ENCODE measurements around the gene SLC25A23. TPM values are rescaled to one million over a fixed set of nuclear protein-coding genes. Genes with fewer than 3 reads are reported as not detected.
A peak's percentile ranks its signal among the peaks of the same experiment; 100 is the strongest.

SLC25A23 gene
- total and polyA plus RNA-seq, 10 of the 15 experiments (the other 5 are each of a cell fraction or from before 2014, with no cell fraction given) = 10.2 to 85.8 (median 50.0) TPM

DNA sequence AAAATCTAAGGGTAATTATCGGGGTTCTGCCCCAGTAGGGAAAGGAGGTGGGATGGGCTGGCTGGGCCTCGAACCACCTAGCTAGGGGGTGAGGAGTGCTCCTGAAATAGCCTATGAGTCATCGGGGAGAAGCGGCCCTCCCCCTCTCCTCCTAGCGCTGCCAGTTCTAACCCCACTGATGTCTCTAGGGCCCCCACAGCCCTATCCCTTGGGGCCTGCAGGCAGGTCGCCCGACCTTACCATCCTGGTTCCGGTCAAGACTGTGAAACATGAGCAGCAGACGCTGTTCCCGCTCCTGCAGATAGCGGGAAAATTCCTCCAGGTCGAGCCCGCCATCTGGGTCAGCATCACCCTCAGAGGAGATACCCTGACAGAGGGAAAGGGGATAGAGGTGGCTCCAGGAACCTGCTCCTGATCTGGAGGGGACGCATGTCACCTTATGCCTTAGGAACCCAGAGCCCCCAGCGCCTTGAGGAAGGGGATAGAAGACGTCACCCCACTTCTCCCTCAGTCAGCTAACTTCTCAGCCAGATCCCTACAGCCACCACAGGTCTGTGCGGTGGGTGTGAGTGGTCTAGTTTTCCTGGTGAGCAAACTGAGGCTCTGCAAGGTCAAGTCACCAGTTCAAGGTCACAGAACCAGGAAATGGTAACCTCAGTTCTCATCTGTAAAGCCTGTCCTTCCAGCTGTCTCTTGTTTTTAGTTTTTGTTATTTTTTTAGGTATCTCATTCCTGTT is 1.5 kb downstream of the SLC25A23 start (continued):
- peak; percentile 68; the same call in 1 of the 2 replicates for TF ChIP-seq RB1 (IDR thresholded peaks at IDR 0.05; ENCODE audit: borderline replicate concordance)

DNA sequence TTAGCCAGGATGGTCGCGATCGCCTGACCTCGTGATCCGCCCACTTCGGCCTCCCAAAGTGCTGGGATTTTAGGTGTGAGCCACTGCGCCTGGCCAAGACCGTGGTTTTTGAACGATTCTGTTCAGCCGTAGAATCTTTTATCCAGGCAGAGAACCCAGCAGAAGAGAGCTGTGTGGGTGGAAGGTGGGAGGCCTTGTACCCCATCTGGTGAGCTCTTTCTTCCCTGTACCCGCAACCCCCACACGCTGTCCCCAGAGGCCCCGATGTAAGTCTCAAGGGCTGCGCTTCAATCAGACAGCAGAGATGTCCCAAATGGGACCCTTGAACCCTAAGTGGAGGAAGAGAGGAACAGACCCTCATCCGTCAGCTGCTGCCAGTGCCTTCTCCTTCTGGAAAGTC is 3.7 kb downstream of the SLC25A23 start:
- in situ Hi-C loops (cut with MboI) = no loop called here
- Histone ChIP-seq H3K4me1 (ENCODE audit: control insufficient read depth, insufficient read depth, low read length) (peaks cover 10% of the 10 kb centered on the region), H3K4me3 (no peak overlapping the region), H3K36me3 (ENCODE audit: control insufficient read depth in 2 of 2, insufficient read depth in 2 of 2, low read length in 1 of 2) (peaks cover 10 to 27% of the 10 kb centered on the region in 2 experiments; a peak in 3 of 4 replicates), H3K4me2 (ENCODE audit: control insufficient read depth, insufficient read depth) (no peak overlapping the region), H3K27me3 (replicated peaks in 1 of 2; ENCODE audit: control insufficient read depth in 2 of 2, insufficient read depth in 2 of 2, low read length in 1 of 2) (no peaks in the 10 kb centered on the region), H3K9ac (ENCODE audit: control insufficient read depth, insufficient read depth, low read length) (no peak overlapping the region), H3K9me3 (replicated peaks; ENCODE audit: control insufficient read depth, insufficient read depth, low read length) (peaks cover 17% of the 10 kb centered on the region; the same call in 2 of the 3 replicates), H3K79me2 (ENCODE audit: control insufficient read depth, insufficient read depth, low read length) (peaks cover 18% of the 10 kb centered on the region), H4K20me1 (ENCODE audit: control insufficient read depth, insufficient read depth) (no peaks in the 10 kb centered on the region), H3K27ac (ENCODE audit: control insufficient read depth, insufficient read depth) (no peak overlapping the region), H2AFZ (ENCODE audit: control insufficient read depth, low read depth, low read length) (no peak overlapping the region)
- no peak for ATAC-seq
- no TSS peak for BruUV-seq (replicated peaks)
- no peak for FAIRE-seq
- SMC1A ChIA-PET (ENCODE audit: uncharacterized antibody, unreplicated experiment) = no interaction called here
- RAD21 ChIA-PET (ENCODE audit: unreplicated experiment) = no interaction called here
- 96% methylated on average over 15 of the region's 15 CpGs for WGBS (ENCODE audit: insufficient coverage, insufficient replicate concordance, low lambda C conversion rate, missing lambda C conversion rate)
- no peak for DNase-seq (ENCODE audit: low read depth, low spot score)
- intact Hi-C loops (cut with micrococcal nuclease; ENCODE audit: unreplicated experiment) = no loop called here
- POLR2A ChIA-PET = interaction anchor here (1.3 kb wide), 2 partner anchors 11 to 14 kb away, joined by 3 read pairs; no protein-coding TSS in a partner anchor
- CTCF ChIA-PET = interaction anchor here (0.6 to 0.9 kb wide), 2 partner anchors 35 to 47 kb away, joined by 3 read pairs; no protein-coding TSS in a partner anchor
- no peak for TF ChIP-seq ZNF217 (IDR thresholded peaks at IDR 0.05)
- TF ChIP-seq, protein P1, sequence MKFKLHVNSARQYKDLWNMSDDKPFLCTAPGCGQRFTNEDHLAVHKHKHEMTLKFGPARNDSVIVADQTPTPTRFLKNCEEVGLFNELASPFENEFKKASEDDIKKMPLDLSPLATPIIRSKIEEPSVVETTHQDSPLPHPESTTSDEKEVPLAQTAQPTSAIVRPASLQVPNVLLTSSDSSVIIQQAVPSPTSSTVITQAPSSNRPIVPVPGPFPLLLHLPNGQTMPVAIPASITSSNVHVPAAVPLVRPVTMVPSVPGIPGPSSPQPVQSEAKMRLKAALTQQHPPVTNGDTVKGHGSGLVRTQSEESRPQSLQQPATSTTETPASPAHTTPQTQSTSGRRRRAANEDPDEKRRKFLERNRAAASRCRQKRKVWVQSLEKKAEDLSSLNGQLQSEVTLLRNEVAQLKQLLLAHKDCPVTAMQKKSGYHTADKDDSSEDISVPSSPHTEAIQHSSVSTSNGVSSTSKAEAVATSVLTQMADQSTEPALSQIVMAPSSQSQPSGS (IDR thresholded peaks at IDR 0.05; ENCODE audit: low read length) = no peak
